Measurements from ENCODE around the gene TSPEAR. TPM values are rescaled to one million over a fixed set of nuclear protein-coding genes. Genes with fewer than 3 reads are reported as not detected.

Gene TSPEAR
- total and polyA plus RNA-seq, 2 of the 13 experiments (the other 11 are each of a cell fraction or from before 2014, with no cell fraction given): 0.07 to 0.32 TPM

DNA sequence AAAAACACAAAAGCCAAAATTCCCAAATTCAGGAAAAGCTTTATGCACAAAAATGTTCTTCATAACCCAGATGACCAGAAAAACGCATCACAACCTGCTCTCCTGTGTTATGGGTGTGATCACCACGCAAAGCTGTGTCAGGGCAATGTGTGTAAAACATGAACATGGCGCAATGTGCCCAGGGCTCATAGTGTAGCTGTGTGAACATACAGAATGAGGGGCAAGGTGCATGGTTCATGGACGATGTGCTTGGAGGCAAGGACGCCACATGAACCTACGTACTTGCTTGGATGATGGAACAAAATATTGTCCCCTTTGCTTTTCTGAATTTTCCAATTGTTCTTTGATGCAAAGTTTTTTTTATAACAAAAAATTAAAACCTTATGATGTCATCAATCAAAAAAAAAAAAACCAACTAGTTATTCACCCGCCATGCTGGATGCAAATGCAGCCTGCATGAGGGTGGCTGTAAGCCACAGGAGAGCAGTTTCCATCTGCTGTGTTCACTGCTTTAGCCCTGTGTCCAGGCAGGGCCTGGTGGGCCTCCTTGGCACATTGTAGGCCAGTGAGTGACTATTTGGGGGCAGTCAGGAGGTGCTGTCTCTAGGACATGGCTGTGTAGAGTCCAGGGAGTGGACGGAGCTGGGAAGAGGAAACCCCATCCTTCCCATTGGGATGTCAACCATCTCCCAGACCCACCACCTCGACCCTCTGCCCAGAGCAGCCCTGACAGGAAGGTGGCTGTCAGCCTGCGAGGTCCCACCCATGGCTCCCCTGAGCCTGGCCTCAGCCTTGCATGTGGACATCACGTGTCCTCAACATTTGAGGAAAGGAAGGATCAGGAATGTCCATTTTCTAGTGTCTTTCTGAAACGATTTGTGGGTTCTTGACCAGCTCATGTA lies 185.0 kb downstream of the TSPEAR start (continued):
- TF ChIP-seq ZNF207 (IDR thresholded peaks at IDR 0.05; ENCODE audit: borderline replicate concordance): no peak
- no peak for TF ChIP-seq ZZZ3 (CRISPR knock-in tag; IDR thresholded peaks at IDR 0.05; ENCODE audit: borderline replicate concordance)
- TF ChIP-seq, protein P1, sequence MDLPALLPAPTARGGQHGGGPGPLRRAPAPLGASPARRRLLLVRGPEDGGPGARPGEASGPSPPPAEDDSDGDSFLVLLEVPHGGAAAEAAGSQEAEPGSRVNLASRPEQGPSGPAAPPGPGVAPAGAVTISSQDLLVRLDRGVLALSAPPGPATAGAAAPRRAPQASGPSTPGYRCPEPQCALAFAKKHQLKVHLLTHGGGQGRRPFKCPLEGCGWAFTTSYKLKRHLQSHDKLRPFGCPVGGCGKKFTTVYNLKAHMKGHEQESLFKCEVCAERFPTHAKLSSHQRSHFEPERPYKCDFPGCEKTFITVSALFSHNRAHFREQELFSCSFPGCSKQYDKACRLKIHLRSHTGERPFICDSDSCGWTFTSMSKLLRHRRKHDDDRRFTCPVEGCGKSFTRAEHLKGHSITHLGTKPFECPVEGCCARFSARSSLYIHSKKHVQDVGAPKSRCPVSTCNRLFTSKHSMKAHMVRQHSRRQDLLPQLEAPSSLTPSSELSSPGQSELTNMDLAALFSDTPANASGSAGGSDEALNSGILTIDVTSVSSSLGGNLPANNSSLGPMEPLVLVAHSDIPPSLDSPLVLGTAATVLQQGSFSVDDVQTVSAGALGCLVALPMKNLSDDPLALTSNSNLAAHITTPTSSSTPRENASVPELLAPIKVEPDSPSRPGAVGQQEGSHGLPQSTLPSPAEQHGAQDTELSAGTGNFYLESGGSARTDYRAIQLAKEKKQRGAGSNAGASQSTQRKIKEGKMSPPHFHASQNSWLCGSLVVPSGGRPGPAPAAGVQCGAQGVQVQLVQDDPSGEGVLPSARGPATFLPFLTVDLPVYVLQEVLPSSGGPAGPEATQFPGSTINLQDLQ (CRISPR knock-in tag; IDR thresholded peaks at IDR 0.05): no peak
- TF ChIP-seq RFX1 (IDR thresholded peaks at IDR 0.05): no peak
- no peak for TF ChIP-seq TGIF2 (CRISPR knock-in tag; IDR thresholded peaks at IDR 0.05)
- TF ChIP-seq SNAI1 (CRISPR knock-in tag; IDR thresholded peaks at IDR 0.05; ENCODE audit: borderline replicate concordance): no peak
- TF ChIP-seq ZNF354B (CRISPR knock-in tag; IDR thresholded peaks at IDR 0.05): no peak
- TF ChIP-seq ETV5 (CRISPR knock-in tag; IDR thresholded peaks at IDR 0.05; ENCODE audit: borderline replicate concordance): no peak
- TF ChIP-seq ATF7 (IDR thresholded peaks at IDR 0.05): peak; percentile 80; the same call in 1 of the 2 replicates
- no peak for TF ChIP-seq ATF7 (CRISPR knock-in tag; IDR thresholded peaks at IDR 0.05)
- no peak for TF ChIP-seq KDM5A (IDR thresholded peaks at IDR 0.05; ENCODE audit: borderline replicate concordance, low read length)
- TF ChIP-seq ZNF558 (CRISPR knock-in tag; IDR thresholded peaks at IDR 0.05; ENCODE audit: borderline replicate concordance): no peak
- no peak for TF ChIP-seq ZNF792 (CRISPR knock-in tag; IDR thresholded peaks at IDR 0.05)
- no peak for TF ChIP-seq MAF1 (CRISPR knock-in tag; IDR thresholded peaks at IDR 0.05; ENCODE audit: borderline replicate concordance)
- TF ChIP-seq ZNF644 (CRISPR knock-in tag; IDR thresholded peaks at IDR 0.05; ENCODE audit: low read depth): no peak
- TF ChIP-seq ZSCAN12 (CRISPR knock-in tag; IDR thresholded peaks at IDR 0.05): no peak
- TF ChIP-seq ZNF564 (CRISPR knock-in tag; IDR thresholded peaks at IDR 0.05): no peak
- TF ChIP-seq CEBPG (CRISPR knock-in tag; IDR thresholded peaks at IDR 0.05): 0 out of 2 replicates have a peak, but pooled peaks have one; percentile 13
- TF ChIP-seq ZFP41 (CRISPR knock-in tag; IDR thresholded peaks at IDR 0.05; ENCODE audit: borderline replicate concordance): no peak
- no peak for TF ChIP-seq MYNN (CRISPR knock-in tag; IDR thresholded peaks at IDR 0.05; ENCODE audit: low read depth)
- TF ChIP-seq, protein P2, sequence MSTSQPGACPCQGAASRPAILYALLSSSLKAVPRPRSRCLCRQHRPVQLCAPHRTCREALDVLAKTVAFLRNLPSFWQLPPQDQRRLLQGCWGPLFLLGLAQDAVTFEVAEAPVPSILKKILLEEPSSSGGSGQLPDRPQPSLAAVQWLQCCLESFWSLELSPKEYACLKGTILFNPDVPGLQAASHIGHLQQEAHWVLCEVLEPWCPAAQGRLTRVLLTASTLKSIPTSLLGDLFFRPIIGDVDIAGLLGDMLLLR (CRISPR knock-in tag; IDR thresholded peaks at IDR 0.05): no peak
- no peak for TF ChIP-seq NFIB (CRISPR knock-in tag; IDR thresholded peaks at IDR 0.05; ENCODE audit: borderline replicate concordance)
- TF ChIP-seq KAT7 (CRISPR knock-in tag; IDR thresholded peaks at IDR 0.05; ENCODE audit: borderline replicate concordance): no peak
- no peak for TF ChIP-seq THYN1 (CRISPR knock-in tag; IDR thresholded peaks at IDR 0.05; ENCODE audit: borderline replicate concordance, low read depth)
- TF ChIP-seq SMARCE1 (IDR thresholded peaks at IDR 0.05; ENCODE audit: borderline replicate concordance): no peak
- TF ChIP-seq MZF1 (CRISPR knock-in tag; IDR thresholded peaks at IDR 0.05; ENCODE audit: borderline replicate concordance): no peak
- TF ChIP-seq TMF1 (CRISPR knock-in tag; IDR thresholded peaks at IDR 0.05; ENCODE audit: low read depth): no peak
- TF ChIP-seq, protein P3, sequence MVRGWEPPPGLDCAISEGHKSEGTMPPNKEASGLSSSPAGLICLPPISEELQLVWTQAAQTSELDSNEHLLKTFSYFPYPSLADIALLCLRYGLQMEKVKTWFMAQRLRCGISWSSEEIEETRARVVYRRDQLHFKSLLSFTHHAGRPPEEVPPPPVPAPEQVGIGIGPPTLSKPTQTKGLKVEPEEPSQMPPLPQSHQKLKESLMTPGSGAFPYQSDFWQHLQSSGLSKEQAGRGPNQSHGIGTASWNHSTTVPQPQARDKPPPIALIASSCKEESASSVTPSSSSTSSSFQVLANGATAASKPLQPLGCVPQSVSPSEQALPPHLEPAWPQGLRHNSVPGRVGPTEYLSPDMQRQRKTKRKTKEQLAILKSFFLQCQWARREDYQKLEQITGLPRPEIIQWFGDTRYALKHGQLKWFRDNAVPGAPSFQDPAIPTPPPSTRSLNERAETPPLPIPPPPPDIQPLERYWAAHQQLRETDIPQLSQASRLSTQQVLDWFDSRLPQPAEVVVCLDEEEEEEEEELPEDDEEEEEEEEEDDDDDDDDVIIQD (CRISPR knock-in tag; IDR thresholded peaks at IDR 0.05; ENCODE audit: low read depth): no peak
